Naive thymus-derived CD8-positive, alpha-beta T cell (primary cell): Measurements from ENCODE around the gene OR2T2. TPM values are rescaled to one million over a fixed set of nuclear protein-coding genes. Genes with fewer than 3 reads are reported as not detected.
A peak's percentile ranks its signal among the peaks of the same experiment; 100 is the strongest.
"Not testable (repeated sequence)": the region's sequence is repeated elsewhere in the genome, so short reads cannot be mapped to it uniquely, and the experiment has no call there.

ENCODE experiments used
- ATAC-seq, 2 donors: fragments of 150-1000 bp; cut with Tn5 transposase in 1 of 2; sonication (Bioruptor Pico), chemical (Tn5 transposase) in 1 of 2; 1 replicate in 1 of 2; 2 replicates in 1 of 2; pipeline ENCODE4 v1.10.0; 2021; ENCODE audit warnings: mild to moderate bottlenecking in 2 of 2, moderate library complexity in 2 of 2
- POLR2A ChIA-PET: fragments of 350-600 bp; sonication (Branson Sonifier 250); formaldehyde crosslinking; loops from one replicate; lab custom pipeline; 2021; ENCODE audit warnings: antibody characterized with exemption; lab: Charles Lee
- DNase-seq, 10 donors: peaks; one replicate each; pipeline versions ENCODE4 v3.0.0 to v3.0.0-alpha.2; 2020 to 2022
- H3K27ac Mint-ChIP-seq, 10 donors: one replicate each; pipeline ENCODE4 v1.8.0; 2020 to 2022; ENCODE audit warnings: mild to moderate bottlenecking in 10 of 10, mixed read lengths in 10 of 10, moderate library complexity in 4 of 10, inconsistent platforms in 1 of 10
- H3K27me3 Mint-ChIP-seq, 5 donors: one replicate each; pipeline ENCODE4 v1.8.0; 2021 to 2022; ENCODE audit warnings: mixed read lengths in 5 of 5
- H3K36me3 Mint-ChIP-seq, 3 donors: one replicate each; pipeline ENCODE4 v1.8.0; 2020 to 2022; ENCODE audit warnings: mixed read lengths in 3 of 3, mild to moderate bottlenecking in 2 of 3, inconsistent platforms in 1 of 3
- H3K4me1 Mint-ChIP-seq, 4 donors: one replicate each; pipeline ENCODE4 v1.8.0; 2021 to 2022; ENCODE audit warnings: mixed read lengths in 4 of 4
- H3K4me3 Mint-ChIP-seq, 10 donors: one replicate each; pipeline ENCODE4 v1.8.0; 2020 to 2022; ENCODE audit warnings: mild to moderate bottlenecking in 10 of 10, mixed read lengths in 10 of 10, moderate library complexity in 6 of 10, inconsistent platforms in 1 of 10
- H3K9me3 Mint-ChIP-seq, 9 donors: one replicate each; pipeline ENCODE4 v1.8.0; 2020 to 2022; ENCODE audit warnings: mixed read lengths in 9 of 9, mild to moderate bottlenecking in 3 of 9, inconsistent platforms in 1 of 9, moderate library complexity in 1 of 9
- polyA plus RNA-seq, 3 donors: library from polyadenylated mRNA; unstranded; fragments of 300-500 nt; fragmentation: Illumina TruSeq; gene quantifications; one replicate each; pipeline ENCODE4 v1.2.3, GENCODE V29; 2021
- total RNA-seq, 8 experiments: library from RNA in 2 of 8; stranded (reverse) in 2 of 8; gene quantifications; one replicate each; pipeline ENCODE4 v1.2.3 and lab custom pipeline; 2021 to 2026

OR2T2 gene
- total and polyA plus RNA-seq, 5 experiments from 2014 or later: not detected

DNA sequence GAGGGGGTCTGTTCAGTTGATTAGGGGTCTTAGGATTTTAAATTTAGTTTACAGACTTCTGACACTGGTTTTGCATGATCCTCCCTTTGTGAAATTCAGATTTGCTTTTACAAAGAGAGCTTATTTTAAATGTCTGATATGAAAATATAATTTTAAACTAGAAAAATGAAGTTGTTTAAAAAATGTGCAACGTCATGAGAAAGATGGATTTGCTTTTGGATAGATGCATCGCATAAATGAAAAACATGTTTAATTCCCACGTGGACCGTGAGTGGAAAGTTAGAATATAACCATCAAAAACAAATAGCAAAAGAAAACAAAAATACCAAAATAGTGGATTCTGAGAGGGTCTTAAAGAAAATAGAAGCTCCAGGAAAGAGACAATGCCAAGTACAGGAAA is 25.7 kb downstream of the OR2T2 start:
- no peak for ATAC-seq
- DNase-seq: no peak
- Mint-ChIP-seq H3K4me1 (peaks cover 0 to 1% (median 0%) of the 10 kb centered on the region in 4 donors), H3K9me3 (peaks cover 3 to 28% (median 14%) of the 10 kb centered on the region in 9 donors), H3K27ac (no peak overlapping the region), H3K27me3 (peaks cover 0 to 1% (median 0%) of the 10 kb centered on the region in 5 donors), H3K4me3 (no peak overlapping the region), H3K36me3 (peaks cover 15 to 24% (median 19%) of the 10 kb centered on the region in 3 donors)
- POLR2A ChIA-PET: no interaction called here

GRCh38 chr1:248472111-248472510 is 26.7 kb downstream of the OR2T2 start:
- Mint-ChIP-seq H3K36me3 (peaks cover 10 to 21% (median 19%) of the 10 kb centered on the region in 3 donors), H3K9me3 (peaks cover 3 to 19% (median 14%) of the 10 kb centered on the region in 9 donors), H3K27ac (peak overlapping the region in 1 of 10 donors; percentile 29)
- H3K4me3 Mint-ChIP-seq, ATAC-seq, H3K4me1 Mint-ChIP-seq, H3K27me3 Mint-ChIP-seq, DNase-seq, POLR2A ChIA-PET: not testable (repeated sequence)

DNA sequence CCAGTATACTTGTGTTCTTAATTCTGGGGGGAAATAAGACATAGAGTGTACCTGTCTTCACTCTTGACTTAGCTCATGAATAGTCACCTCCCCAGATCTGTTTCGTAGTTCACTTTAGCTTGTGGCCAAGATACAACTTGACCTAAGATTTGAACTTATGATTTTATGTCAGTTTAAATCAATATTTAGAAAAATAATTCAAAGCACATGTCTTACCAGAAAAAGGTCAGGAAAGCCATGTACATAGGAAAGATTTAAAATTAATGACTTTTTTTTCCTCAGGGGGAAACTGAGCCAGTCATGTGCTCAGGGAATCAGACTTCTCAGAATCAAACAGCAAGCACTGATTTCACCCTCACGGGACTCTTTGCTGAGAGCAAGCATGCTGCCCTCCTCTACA is 27.6 kb downstream of the OR2T2 start, which contains the start of gene OR2T3:
OR2T3 (plus strand) TSS at position 301 of the 400 bp plus-strand sequence; CDS start at position 301, 0 bp downstream.
- Mint-ChIP-seq H3K36me3 (peaks cover 7 to 14% (median 12%) of the 10 kb centered on the region in 3 donors), H3K27ac (peak within 1 kb of the TSS in 2 of 10 donors; percentile 29 to 47), H3K9me3 (peaks cover 1 to 11% (median 7%) of the 10 kb centered on the region in 9 donors)
- H3K4me1 Mint-ChIP-seq, POLR2A ChIA-PET, H3K4me3 Mint-ChIP-seq, DNase-seq, ATAC-seq, H3K27me3 Mint-ChIP-seq: not testable (repeated sequence)

DNA sequence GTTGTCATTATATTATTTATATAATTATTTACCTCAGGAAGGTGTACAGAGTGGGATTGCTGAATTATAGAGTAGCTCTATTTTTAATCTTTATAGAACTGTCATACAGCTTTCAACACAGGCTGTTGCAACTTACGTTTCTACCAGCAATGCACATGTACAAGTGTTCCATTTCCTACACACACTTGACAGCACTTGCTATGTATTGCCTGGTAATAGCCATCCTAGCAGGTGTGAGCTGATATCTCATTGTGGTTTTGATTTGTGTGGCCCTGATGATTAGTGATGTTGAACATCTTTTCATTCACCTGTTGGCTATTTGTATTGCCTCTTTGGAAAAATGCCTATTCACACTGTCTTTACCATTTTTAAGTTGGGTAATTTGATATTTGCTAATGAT is 30.2 kb downstream of the OR2T2 start:
- H3K4me3 Mint-ChIP-seq, H3K27ac Mint-ChIP-seq, H3K27me3 Mint-ChIP-seq, DNase-seq, POLR2A ChIA-PET, H3K4me1 Mint-ChIP-seq, H3K36me3 Mint-ChIP-seq, ATAC-seq, H3K9me3 Mint-ChIP-seq: not testable (repeated sequence)

- H3K27me3 Mint-ChIP-seq: not testable (repeated sequence)
Measured at GRCh38 chr1:248481686-248482579, 36.5 kb downstream of the OR2T2 start.

DNA sequence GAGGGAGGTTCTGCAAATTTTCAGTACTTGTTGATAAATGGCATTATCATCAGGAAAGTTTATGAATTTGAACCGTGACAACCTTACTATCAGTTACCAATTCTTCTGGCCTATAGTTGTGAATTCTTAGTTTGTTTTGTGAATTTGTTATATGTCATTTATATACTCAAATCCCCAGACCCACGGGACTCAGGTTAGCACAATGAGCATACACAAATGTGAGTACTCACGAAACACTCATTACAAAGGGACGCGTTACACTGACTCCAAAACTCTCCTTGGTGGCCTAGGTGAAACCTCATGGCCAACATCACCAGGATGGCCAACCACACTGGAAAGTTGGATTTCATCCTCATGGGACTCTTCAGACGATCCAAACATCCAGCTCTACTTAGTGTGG is 42.9 kb downstream of the OR2T2 start, which contains the start of gene OR2T5:
OR2T5 (plus strand) TSS at position 301 of the 400 bp plus-strand sequence; CDS start at position 301, 0 bp downstream.
- H3K9me3 Mint-ChIP-seq, DNase-seq, ATAC-seq, H3K4me3 Mint-ChIP-seq, H3K36me3 Mint-ChIP-seq, H3K27ac Mint-ChIP-seq, H3K4me1 Mint-ChIP-seq, POLR2A ChIA-PET, H3K27me3 Mint-ChIP-seq: not testable (repeated sequence)

More at GRCh38 chr1:248481686-248482579, 36.5 kb downstream of the OR2T2 start:
- H3K36me3 Mint-ChIP-seq, H3K9me3 Mint-ChIP-seq, POLR2A ChIA-PET: not testable (repeated sequence)
- Mint-ChIP-seq H3K4me3 (peak overlapping the region; percentile 85 to 99 (median 92)), H3K4me1 (peaks cover 9 to 14% (median 10%) of the 10 kb centered on the region in 4 donors), H3K27ac (peak overlapping the region; percentile 77 to 99 (median 98))
- ATAC-seq (peak; percentile 86 to 88), DNase-seq (peak in 8 of 10 donors; percentile 4 to 65 (median 34))

DNA sequence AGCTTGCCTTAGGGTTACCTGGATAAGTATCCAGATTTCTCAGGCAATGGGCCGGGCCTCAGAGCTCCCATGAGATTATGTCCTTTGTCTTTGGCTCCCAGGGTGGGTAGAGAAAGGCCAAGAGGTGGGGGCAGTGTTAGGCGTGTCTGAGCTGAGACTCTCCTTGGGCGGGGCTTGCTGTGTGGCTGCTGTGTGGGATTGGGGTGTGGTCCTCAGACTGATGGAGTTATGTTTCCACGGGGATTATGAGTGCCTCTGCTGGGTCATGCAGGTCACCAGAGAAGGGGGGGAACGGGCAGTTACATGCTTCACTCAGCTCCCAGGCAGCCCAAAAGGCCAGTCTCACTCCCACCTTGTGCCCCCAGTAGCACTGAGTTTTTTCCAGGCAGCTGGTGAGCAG is 51.2 kb downstream of the OR2T2 start:
- not testable (repeated sequence) for H3K27me3 Mint-ChIP-seq

DNA sequence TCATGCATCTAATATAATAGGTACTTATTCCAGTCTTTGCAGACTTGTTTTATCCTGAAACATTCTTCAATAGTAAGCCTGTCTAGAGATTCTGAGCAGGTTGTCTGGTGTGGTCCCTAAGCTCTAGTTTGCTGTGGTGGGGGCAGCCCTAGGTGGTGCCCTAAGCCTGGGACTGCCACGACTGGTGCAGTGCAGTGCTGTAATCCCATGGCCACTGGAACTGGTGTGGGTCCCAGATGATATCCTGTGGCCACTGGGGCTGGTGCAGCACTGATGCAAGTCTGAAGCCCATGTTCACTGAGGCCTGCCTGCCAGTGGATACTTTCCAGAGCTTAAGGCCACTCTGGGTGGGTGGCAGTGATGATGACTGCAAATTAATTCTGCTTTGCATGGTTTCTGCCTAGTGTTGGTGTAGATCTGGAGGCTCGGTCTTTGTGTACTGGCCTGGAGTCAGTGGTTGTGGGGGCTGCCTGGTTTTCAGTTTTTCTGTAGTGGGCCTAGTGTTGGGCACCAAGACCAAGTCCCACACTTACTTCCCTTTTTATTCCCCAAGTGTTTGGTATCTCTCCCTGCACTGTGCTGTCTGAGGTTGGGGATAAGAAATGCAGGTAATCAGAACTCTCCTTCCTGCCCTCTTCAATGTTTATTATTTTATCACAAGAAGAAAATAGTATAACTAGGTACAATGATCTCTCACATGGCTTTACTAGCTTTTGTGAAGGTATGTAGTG is 55.0 kb downstream of the OR2T2 start:
- DNase-seq, POLR2A ChIA-PET, H3K4me3 Mint-ChIP-seq, H3K4me1 Mint-ChIP-seq, ATAC-seq, H3K9me3 Mint-ChIP-seq, H3K27me3 Mint-ChIP-seq, H3K36me3 Mint-ChIP-seq: not testable (repeated sequence)
- peak overlapping the region in 1 of 10 donors; percentile 15 for H3K27ac Mint-ChIP-seq

More for the DNA sequence above, 51.2 kb downstream of the OR2T2 start:
- H3K4me1 Mint-ChIP-seq, H3K27ac Mint-ChIP-seq, ATAC-seq, POLR2A ChIA-PET, H3K4me3 Mint-ChIP-seq, H3K9me3 Mint-ChIP-seq, H3K36me3 Mint-ChIP-seq, DNase-seq: not testable (repeated sequence)

Other genes starting within 250 kb of the OR2T2 start
- not detected for gene OR2M3, start 248.4 kb upstream of the OR2T2 start, total RNA-seq
- gene OR2M3, start 248.4 kb upstream of the OR2T2 start, polyA plus RNA-seq: not detected
- gene OR2M4, start 214.2 kb upstream of the OR2T2 start, total RNA-seq: not detected
- gene OR2M4, start 214.2 kb upstream of the OR2T2 start, polyA plus RNA-seq: not detected
- gene OR2T33, start 167.7 kb upstream of the OR2T2 start, total RNA-seq: not detected
- not detected for gene OR2T33, start 167.7 kb upstream of the OR2T2 start, polyA plus RNA-seq
- not detected for gene OR2T12, start 142.2 kb upstream of the OR2T2 start, total RNA-seq
- gene OR2T12, start 142.2 kb upstream of the OR2T2 start, polyA plus RNA-seq: not detected
- not detected for gene OR2M7, start 121.1 kb upstream of the OR2T2 start, total RNA-seq
- not detected for gene OR2M7, start 121.1 kb upstream of the OR2T2 start, polyA plus RNA-seq
- gene OR14C36, start 96.9 kb upstream of the OR2T2 start, total RNA-seq: not detected
- not detected for gene OR14C36, start 96.9 kb upstream of the OR2T2 start, polyA plus RNA-seq
- not detected for gene OR2T4, start 84.0 kb upstream of the OR2T2 start, total RNA-seq
- not detected for gene OR2T4, start 84.0 kb upstream of the OR2T2 start, polyA plus RNA-seq
- gene OR2T6, start 69.9 kb upstream of the OR2T2 start, total RNA-seq: not detected
- not detected for gene OR2T6, start 69.9 kb upstream of the OR2T2 start, polyA plus RNA-seq
- gene OR2T1, start 42.6 kb upstream of the OR2T2 start, total RNA-seq: not detected
- not detected for gene OR2T1, start 42.6 kb upstream of the OR2T2 start, polyA plus RNA-seq
- not detected for gene OR2T3, start 27.7 kb downstream of the OR2T2 start, total RNA-seq
- not detected for gene OR2T3, start 27.7 kb downstream of the OR2T2 start, polyA plus RNA-seq
- gene OR2T5, start 43.0 kb downstream of the OR2T2 start, total RNA-seq: not detected
- gene OR2T5, start 43.0 kb downstream of the OR2T2 start, polyA plus RNA-seq: not detected
- gene OR2G6, start 62.4 kb downstream of the OR2T2 start, total RNA-seq: not detected
- gene OR2G6, start 62.4 kb downstream of the OR2T2 start, polyA plus RNA-seq: not detected
- gene OR2T29, start 117.1 kb downstream of the OR2T2 start, total RNA-seq: not detected
- gene OR2T29, start 117.1 kb downstream of the OR2T2 start, polyA plus RNA-seq: not detected
- gene OR2T34, start 129.1 kb downstream of the OR2T2 start, total RNA-seq: not detected
- under 1 TPM in 1 of 3 donors, not detected in 2; 0.17 TPM for gene OR2T34, start 129.1 kb downstream of the OR2T2 start, polyA plus RNA-seq
- not detected for gene OR2T10, start 152.1 kb downstream of the OR2T2 start, total RNA-seq
- gene OR2T10, start 152.1 kb downstream of the OR2T2 start, polyA plus RNA-seq: not detected
- not detected for gene OR2T11, start 189.5 kb downstream of the OR2T2 start, total RNA-seq
- gene OR2T11, start 189.5 kb downstream of the OR2T2 start, polyA plus RNA-seq: not detected
- not detected for gene OR2T35, start 199.6 kb downstream of the OR2T2 start, total RNA-seq
- not detected for gene OR2T35, start 199.6 kb downstream of the OR2T2 start, polyA plus RNA-seq
- gene OR2T27, start 209.9 kb downstream of the OR2T2 start, total RNA-seq: not detected
- not detected for gene OR2T27, start 209.9 kb downstream of the OR2T2 start, polyA plus RNA-seq